Stimulated activated CD8-positive, alpha-beta memory T cell treated with anti-CD3 and anti-CD28 coated beads, Interleukin-4, amount 100 ng/mL, for 4 hours (primary cell): ENCODE data around the gene ATXN7L1.
"Not testable (repeated sequence)": the region's sequence is repeated elsewhere in the genome, so short reads cannot be mapped to it uniquely, and the experiment has no call there.

Experiments
- DNase-seq, 2 donors: peaks; one replicate each; pipeline ENCODE4 v3.0.0-alpha.2; 2020; ENCODE audit warnings: low read depth in 2 of 2, low spot score in 1 of 2

ATXN7L1 gene

DNA sequence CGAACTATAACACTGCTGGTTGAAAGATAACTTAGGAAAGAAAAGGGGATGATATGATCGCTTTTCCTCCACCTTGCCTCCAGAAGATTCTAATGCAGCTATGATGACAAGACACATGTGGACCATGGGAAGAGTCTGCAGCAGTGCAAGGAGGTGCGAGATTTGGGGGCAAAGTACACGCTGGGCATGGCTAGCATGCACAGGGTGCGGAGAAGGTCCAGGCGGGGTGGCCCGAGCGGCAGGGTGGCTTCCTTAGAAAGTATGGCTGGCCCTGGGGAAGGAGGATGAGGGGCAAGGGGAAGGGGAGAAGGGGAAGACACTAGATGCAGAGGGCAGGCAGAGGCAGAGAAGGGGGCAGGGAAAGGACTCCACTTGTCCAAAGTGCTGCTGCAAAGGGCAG lies 15.6 kb downstream of the ATXN7L1 start:
- no peak for DNase-seq

GRCh38 chr7:105857009-105857952 lies 19.1 kb downstream of the ATXN7L1 start:
- no peak for DNase-seq

DNA sequence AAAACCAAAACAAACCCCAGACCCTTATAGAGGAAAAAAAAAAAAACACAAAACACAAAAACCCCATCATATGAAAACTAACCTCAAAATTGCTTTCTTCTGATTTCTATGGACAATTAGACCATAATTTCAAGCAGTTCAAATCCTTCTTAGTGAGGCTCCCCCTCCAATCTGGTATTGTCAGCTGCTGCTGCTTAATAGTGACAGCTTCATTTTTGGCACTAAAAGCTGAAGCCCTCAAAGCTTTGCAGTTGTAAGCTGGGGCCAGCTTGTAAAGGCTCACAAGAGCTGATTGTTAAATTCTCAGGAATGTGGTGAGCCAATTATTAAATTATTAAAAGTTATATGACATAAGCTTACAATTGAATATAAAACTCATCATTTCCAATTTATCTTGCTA lies 21.9 kb downstream of the ATXN7L1 start:
- no peak for DNase-seq

- DNase-seq = no peak
Observed at GRCh38 chr7:105853931-105854419, 22.4 kb downstream of the ATXN7L1 start.

GRCh38 chr7:105851064-105851463 lies 25.3 kb downstream of the ATXN7L1 start:
- DNase-seq = no peak

- DNase-seq = peak; percentile 27 to 55
Observed at GRCh38 chr7:105849122-105849855, 27.1 kb downstream of the ATXN7L1 start.

DNA sequence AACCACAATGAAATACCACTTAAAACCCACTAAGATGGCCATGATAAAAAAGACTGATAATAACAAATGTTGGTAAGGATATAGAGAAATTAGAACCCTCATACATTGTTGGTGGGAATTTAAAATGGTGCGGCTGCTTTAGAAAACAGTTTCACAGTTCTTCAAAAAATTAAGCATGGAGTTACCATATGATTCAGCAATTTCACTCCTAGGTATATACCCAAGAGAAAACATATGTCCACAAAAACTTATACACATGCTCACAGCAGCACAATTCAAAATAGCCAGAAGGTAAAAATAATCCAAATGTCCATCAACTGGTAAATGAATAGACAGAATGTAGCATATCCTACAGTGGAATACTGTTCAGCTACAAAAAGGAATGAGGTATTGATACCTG lies 30.0 kb downstream of the ATXN7L1 start:
- no peak for DNase-seq

GRCh38 chr7:105844681-105845080 lies 31.7 kb downstream of the ATXN7L1 start:
- not testable (repeated sequence) for DNase-seq

GRCh38 chr7:105841866-105842265 lies 34.5 kb downstream of the ATXN7L1 start:
- no peak for DNase-seq

- DNase-seq = no peak
Observed at GRCh38 chr7:105840981-105841749, 35.2 kb downstream of the ATXN7L1 start.

GRCh38 chr7:105839266-105839665 lies 37.1 kb downstream of the ATXN7L1 start:
- no peak for DNase-seq

DNA sequence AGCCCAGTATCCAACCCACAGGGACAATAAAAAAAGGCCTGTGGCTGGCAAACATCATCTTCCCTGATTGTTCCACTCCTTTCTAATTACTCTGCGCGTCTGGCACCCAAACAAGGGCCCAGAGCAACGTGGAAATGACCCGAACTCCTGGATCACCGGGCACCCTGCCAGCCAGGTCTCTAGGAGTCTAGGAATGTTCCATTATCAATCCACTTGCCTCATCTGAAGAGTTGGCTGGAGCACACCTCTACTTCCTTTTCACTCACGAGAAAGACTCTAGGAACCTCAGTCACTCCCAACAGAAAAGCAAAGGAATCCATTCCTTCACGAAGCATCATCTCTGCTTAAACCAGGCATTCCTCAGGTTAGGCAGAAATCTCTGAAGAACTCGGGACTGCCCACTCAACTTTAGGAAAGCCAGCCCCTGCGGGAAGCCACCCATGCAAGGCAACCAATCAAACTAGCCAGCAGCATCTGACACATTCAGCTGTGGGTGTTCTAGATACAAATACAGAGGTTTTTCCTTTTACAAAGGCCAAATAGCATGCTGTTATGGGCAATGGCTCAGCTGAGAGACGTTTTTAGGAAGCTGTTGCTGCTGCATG lies 37.7 kb downstream of the ATXN7L1 start:
- no peak for DNase-seq

- no peak for DNase-seq
Observed at GRCh38 chr7:105837765-105838626, 38.4 kb downstream of the ATXN7L1 start.

DNA sequence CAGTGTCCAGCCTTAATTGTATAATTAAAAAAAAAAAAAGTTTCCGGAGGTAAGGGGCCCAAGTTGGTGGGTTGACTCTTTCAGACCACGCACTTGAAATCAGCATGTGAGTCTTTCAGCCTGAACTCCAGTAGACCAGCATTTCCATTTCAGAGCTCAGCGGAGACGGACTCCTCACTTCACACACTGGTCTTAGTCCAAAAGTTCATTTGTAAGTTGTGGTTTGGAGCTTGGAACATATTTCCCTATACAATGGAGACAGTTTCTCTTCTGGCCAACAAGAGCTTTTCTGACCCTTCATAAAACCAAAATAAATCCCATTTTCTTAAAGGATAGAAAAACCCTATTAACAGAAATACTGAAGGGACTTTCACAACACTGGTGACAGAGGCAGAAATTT lies 41.0 kb downstream of the ATXN7L1 start:
- no peak for DNase-seq

DNA sequence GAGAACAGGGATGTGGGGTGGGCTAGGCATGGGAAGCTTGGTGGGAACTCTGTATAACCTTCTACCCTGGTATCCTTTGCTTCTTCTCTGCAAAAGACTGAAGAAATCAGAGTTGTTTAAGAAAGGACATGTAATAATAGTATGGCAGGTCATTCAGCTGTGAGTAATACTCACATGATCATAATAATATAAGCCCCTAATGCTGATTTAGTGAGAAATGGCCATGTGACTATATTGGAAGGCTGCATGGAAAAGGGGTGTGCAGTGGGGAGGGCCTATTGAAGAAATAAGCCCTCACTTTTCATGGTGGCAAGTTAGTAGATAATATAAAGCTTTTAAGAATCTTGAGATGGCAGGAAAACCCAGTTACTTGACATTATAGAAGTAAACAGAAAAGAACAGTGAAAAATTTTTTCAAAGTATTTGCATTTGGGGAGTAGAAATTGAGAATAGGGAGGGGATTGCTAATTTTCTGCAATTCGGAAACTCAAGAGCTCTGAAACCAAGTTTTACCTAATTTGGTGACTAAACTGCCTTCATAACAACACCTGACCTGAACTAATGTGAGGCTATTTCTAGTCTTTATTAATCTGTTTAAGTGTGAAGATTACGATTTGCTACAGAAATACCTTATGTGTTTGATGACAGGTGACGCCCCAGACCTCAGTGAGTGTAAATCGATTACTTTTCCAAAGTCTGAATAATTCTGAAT lies 44.4 kb downstream of the ATXN7L1 start:
- no peak for DNase-seq

DNA sequence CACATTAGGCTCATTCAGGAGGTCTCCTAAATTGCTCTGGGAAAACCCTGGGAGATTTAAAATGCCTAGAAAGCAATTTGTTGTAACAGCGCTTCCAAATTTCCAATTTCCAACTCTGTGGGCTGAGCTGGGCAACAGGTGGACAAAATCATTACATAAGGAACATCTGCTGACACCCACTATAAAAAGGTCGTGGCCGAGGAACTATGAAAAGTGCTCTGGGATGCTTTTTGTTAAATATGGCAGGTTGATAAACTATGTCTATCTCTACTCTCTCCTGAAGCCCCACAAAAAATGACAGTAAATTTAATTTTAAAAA lies 45.1 kb downstream of the ATXN7L1 start:
- no peak for DNase-seq

GRCh38 chr7:105830405-105831301 lies 45.7 kb downstream of the ATXN7L1 start:
- DNase-seq = no peak

DNA sequence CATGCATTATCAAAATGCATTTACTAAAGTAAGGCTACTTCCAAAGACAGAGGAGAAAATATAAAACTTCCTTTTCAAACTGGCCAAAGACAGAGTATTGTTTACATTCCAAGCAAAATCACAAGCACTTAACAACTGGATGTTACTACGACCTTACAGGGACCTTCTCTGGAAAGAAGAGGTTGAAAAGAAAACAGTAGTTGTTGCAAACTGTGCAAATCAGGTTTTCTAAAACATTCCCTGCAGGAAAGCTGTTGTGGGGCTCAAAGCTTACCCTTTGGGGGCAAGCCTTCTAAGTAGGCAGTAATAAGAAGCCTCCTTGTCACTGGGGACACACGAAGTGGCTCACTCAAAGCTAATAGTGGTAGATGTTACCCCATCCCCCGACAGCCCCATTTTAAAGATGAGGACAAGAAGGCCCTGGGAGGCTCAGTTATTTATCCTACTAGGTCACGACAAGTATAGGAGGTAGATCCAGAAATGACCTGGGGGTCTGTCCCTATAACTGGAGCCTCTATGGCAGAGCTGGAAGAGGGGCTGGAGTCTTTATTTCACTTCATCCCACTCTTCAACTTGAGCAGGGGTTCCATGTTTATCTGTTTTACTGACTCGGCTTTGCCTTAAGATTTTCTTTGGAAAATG lies 46.6 kb downstream of the ATXN7L1 start:
- DNase-seq = no peak
